Activated gamma-delta T cell (primary cell): Measurements from ENCODE around the gene OR4K13.

Source experiments
- DNase-seq: peaks from one replicate; lab custom pipeline; 2025; lab: John Stamatoyannopoulos, UW
- total RNA-seq, 2 donors: gene quantifications; one replicate each; lab custom pipeline; 2026; lab: John Stamatoyannopoulos, UW

The OR4K13 gene
- total RNA-seq, result 0 reads per million in 2 donors

- DNase-seq, result no peak
Measured at GRCh38 chr14:20035938-20036337, at the start of gene OR4K13. Gene OR4K13, minus strand, starts transcription at chr14:20036038. Its CDS starts 1,280 bp downstream, at chr14:20034758.

DNA sequence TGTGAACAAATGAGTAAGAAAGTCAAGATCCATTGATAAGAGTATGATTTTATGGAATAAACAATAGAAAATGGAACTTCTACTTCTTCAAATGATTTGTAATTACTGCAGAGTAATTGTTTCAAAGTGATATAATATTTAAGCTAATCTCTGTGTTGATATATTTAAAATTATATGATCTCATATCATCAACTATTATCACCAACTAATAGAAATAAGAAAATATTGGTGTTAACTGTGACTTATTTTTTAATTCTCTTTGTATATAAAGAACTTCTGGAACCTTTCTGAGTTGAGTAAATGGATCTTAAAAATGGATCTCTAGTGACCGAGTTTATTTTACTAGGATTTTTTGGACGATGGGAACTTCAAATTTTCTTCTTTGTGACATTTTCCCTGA lies 23.9 kb upstream of the OR4K13 start, which contains the start of gene OR4L1:
OR4L1 (plus strand) TSS at position 301 of the 400 bp plus-strand sequence; CDS start at position 301, 0 bp downstream.
- DNase-seq, result no peak

DNA sequence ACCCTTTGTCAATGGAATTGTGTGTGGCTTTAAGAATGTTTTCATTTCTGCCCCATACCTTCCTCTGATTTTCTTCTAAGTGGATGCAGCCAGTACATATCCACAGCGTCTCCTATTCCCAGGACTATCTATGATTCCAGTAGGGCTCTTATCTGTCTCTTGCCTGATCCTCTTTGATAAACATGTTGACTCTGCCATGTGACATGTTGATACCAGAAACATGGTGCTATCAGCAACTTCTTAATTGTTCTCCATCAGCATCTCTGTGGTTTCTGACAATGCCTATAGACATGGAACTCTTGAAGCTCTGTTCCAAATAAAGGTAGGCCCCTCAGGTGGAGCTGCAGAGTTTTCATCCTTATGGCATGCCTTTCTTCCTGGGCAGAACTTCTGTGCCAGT lies 12.4 kb upstream of the OR4K13 start:
- no peak for DNase-seq

- no peak for DNase-seq
Measured at GRCh38 chr14:20044243-20044642, 8.4 kb upstream of the OR4K13 start.

DNA sequence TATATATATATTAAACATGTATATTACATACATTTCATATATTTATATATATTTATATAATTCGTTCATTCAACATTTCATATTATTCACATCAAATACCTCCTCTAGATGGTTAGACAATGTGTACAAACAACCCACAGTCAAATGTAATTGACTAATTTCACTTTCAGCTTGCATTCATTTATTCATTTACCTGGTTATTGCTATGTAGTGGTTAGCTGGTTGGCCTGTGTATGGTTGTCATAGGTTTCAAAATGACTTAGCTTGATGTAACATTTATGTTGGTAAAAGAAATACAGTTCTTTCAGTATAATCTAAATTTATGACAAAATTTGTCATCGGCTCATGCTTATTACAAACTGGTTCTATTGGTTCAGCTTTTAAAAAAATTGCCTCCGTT lies 389 bp downstream of the OR4K13 start:
- no peak for DNase-seq

DNA sequence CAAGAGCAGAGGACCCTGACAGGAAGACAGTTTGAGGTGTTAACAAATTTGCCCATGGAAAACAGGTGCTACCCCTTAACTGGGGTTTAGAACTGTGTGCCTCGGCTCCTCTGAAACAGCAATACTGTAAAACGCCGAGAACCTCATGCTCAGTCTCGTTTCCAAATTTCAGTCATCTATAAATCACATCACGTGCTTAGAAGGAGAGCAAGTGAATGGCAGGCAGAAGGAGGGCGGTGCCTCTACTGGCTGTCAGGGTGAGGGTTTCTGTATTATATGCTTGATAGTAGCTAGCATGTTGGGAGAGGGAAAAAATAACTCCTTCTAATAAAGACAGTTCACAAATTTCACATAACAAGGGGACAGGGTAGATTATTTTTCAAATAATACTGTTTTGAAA lies 4.8 kb downstream of the OR4K13 start:
- DNase-seq, result no peak

DNA sequence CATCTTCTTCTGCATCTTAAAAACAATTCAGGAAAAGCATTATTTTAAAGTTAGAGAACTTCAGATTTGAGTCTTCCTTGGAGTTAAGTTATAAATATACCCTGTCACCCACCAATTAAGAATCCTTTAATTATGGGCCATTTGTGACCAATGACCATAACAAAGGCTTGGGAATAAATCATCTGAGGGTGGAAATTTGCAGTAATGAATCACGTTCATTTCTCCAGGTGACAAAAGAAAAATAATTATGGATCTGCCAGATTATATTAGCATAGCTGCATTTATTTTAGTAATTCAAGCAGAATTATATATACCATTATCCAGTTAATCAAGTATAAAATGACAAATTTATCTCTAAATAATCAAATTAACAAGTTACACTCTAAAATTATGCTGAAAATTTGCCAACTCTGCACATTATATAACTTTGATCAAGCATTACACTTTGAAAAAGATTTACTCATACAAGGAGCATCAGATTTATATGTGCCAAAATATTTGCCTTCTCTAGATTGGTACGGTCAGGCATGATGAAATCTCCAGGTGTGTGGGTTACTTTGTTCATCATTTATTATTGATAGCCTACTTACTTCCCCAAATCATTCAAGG lies 16.5 kb downstream of the OR4K13 start, which contains the start of gene OR4K14:
OR4K14 (minus strand) TSS at position 51 of the 609 bp plus-strand sequence. CDS start 4,114 bp downstream, outside the sequence.
- no peak for DNase-seq

- DNase-seq, result no peak
Measured at GRCh38 chr14:20008156-20008555, 27.7 kb downstream of the OR4K13 start.

DNA sequence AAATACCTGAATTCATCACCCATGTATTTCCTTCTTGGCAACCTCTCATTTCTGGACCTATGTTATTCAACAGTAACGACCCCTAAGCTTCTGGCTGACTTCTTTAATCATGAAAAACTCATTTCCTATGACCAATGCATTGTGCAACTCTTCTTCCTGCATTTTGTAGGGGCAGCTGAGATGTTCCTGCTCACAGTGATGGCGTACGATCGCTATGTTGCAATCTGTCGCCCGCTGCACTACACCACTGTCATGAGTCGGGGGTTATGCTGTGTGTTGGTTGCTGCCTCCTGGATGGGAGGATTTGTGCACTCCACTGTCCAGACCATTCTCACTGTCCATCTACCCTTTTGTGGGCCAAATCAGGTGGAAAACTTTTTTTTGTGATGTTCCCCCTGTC lies 33.5 kb downstream of the OR4K13 start:
- DNase-seq, result no peak

DNA sequence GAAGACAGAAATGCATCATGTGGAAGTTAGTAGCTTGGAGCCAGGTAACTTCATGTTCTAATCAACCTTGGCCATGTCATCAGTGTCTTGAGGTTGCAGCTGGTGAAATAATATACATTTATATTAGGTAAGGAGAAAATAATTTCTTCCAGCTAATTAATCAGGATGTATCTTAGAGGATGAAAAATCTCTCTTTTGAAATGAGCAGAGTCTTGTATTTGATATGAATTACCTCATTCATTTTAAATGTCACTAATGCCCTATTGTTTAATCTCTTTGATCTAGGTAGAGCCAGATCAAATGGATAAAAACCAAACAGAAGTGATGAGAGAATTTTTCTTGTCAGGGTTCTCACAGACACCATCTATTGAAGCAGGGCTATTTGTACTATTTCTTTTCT lies 34.0 kb downstream of the OR4K13 start, which contains the start of gene OR4Q2:
OR4Q2 (plus strand) TSS at position 301 of the 400 bp plus-strand sequence.
- DNase-seq, result no peak

DNA sequence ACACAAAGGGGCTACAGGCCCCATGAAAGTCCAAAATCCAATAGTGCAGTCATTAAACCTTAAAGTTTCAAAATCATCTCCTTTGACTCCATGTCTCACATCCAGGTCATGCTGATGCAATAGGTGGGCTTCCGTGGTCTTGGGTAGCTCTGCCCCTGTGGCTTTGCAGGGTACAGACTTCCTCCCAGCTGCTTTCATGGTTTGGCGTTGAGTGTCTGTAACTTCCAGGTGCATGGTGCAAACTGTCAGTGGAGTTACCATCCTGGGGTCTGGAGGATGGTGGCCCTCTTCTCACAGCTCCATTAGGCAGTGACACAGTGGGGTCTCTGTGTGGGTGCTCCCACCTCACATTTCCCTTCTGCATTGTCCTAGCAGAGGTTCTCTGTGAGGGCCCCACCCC lies 42.4 kb downstream of the OR4K13 start:
- no peak for DNase-seq
